ENCODE data around the gene DCTN4. TPM values are rescaled to one million over a fixed set of nuclear protein-coding genes. Genes with fewer than 3 reads are reported as not detected.

The DCTN4 gene
- total and polyA plus RNA-seq, 2 of the 8 experiments (the other 6 are each of a cell fraction or from before 2014, with no cell fraction given): 20.5 to 42.7 TPM

GRCh38 chr5:150788977-150789376, 30.2 kb upstream of the DCTN4 start (continued):
- TF ChIP-seq BACH1 (IDR thresholded peaks at IDR 0.05; ENCODE audit: low read length) (no peak), RXRA (IDR thresholded peaks at IDR 0.05; ENCODE audit: insufficient read depth, low read depth, low read length) (no peak), KDM1A (IDR thresholded peaks at IDR 0.05; ENCODE audit: borderline replicate concordance, low read length) (no peak), CHD7 (IDR thresholded peaks at IDR 0.05; ENCODE audit: insufficient replicate concordance, low read length) (no peak), ZNF274 (IDR thresholded peaks at IDR 0.05; ENCODE audit: borderline replicate concordance, extremely low read depth, low read length) (no peak)

Measured in H1 (cell line).